IMR-90 (cell line): Measurements from ENCODE around the gene DCAF15. TPM values are rescaled to one million over a fixed set of nuclear protein-coding genes. Genes with fewer than 3 reads are reported as not detected.

Experiments used
- ATAC-seq: fragments of 200-7000 bp; cut with Tn5 transposase; 2 replicates; pipeline ENCODE4 v1.9.1; 2020; ENCODE audit warnings: low read depth, mild to moderate bottlenecking, moderate library complexity
- BruUV-seq: library from RNA; stranded (reverse); fragments of 400-500 nt; replicated peaks from 2 replicates; lab custom pipeline; 2021; lab: Mats Ljungman, UMichigan
- CTCF ChIA-PET: fragments of 300-600 bp; formaldehyde crosslinking; extraction: SDS; loops from one replicate; lab custom pipeline; 2021; ENCODE audit warnings: antibody characterized with exemption; lab: Yijun Ruan, JAX
- POLR2A ChIA-PET: fragments of 300-600 bp; sonication (Branson Sonifier 250); formaldehyde crosslinking; loops from one replicate; lab custom pipeline; 2022; ENCODE audit warnings: antibody characterized with exemption; ENCODE audit not compliant: unreplicated experiment; lab: Charles Lee
- DNase-seq: peaks from one replicate; pipeline ENCODE4 v3.0.0; 2013
- H2AFZ ChIP-seq: replicated peaks from 2 replicates; pipeline ENCODE3; 2013; ENCODE audit warnings: low read length, mild to moderate bottlenecking; ENCODE audit not compliant: poor library complexity
- H2AK5ac ChIP-seq: 2 replicates; pipeline ENCODE4 v1.6.1; 2013; ENCODE audit warnings: low read depth, low read length, inconsistent platforms
- H2AK9ac ChIP-seq: replicated peaks from 2 replicates; pipeline ENCODE3; 2013; ENCODE audit warnings: mild to moderate bottlenecking, low read depth, low read length, moderate library complexity; ENCODE audit not compliant: poor library complexity
- H2BK120ac ChIP-seq: 2 replicates; pipeline ENCODE4 v1.6.1; 2013; ENCODE audit warnings: low read depth, low read length, inconsistent platforms
- H2BK15ac ChIP-seq: 3 replicates; pipeline ENCODE4 v1.6.1; 2013; ENCODE audit warnings: low read depth, low read length, inconsistent platforms
- H2BK20ac ChIP-seq: 2 replicates; pipeline ENCODE4 v1.6.1; 2013; ENCODE audit warnings: low read depth, mild to moderate bottlenecking, inconsistent platforms, low read length, moderate library complexity
- H2BK5ac ChIP-seq: 2 replicates; pipeline ENCODE4 v1.6.1; 2013; ENCODE audit warnings: mild to moderate bottlenecking, low read depth, low read length, inconsistent platforms; ENCODE audit not compliant: poor library complexity, severe bottlenecking
- H3K14ac ChIP-seq: replicated peaks from 2 replicates; pipeline ENCODE4 v1.6.1; 2013; ENCODE audit warnings: low read depth, low read length, inconsistent platforms
- H3K18ac ChIP-seq: 2 replicates; pipeline ENCODE4 v1.6.1; 2013; ENCODE audit warnings: low read depth, low read length, control low read depth
- H3K23ac ChIP-seq: 2 replicates; pipeline ENCODE4 v1.6.1; 2013; ENCODE audit warnings: low read depth, low read length, inconsistent platforms
- H3K27ac ChIP-seq: 2 replicates; pipeline ENCODE4 v1.5.1; 2013; ENCODE audit warnings: mild to moderate bottlenecking, control low read depth, low read length; ENCODE audit not compliant: insufficient read depth
- H3K27me3 ChIP-seq: 2 replicates; pipeline ENCODE4 v1.6.1; 2013; ENCODE audit warnings: low read length; ENCODE audit not compliant: control insufficient read depth, insufficient read depth
- H3K36me3 ChIP-seq: 2 replicates; pipeline ENCODE4 v1.6.1; 2013; ENCODE audit warnings: low read length, mixed read lengths; ENCODE audit not compliant: control insufficient read depth, insufficient read depth
- H3K4ac ChIP-seq: 2 replicates; pipeline ENCODE4 v1.6.1; 2013; ENCODE audit warnings: low read depth, low read length, inconsistent platforms
- H3K4me1 ChIP-seq: 2 replicates; pipeline ENCODE4 v1.6.1; 2013; ENCODE audit warnings: low read length, mixed read lengths; ENCODE audit not compliant: control insufficient read depth, insufficient read depth
- H3K4me2 ChIP-seq: 2 replicates; pipeline ENCODE4 v1.6.1; 2013; ENCODE audit warnings: low read depth, mild to moderate bottlenecking, control low read depth, low read length, moderate library complexity
- H3K4me3 ChIP-seq: 2 replicates; pipeline ENCODE4 v1.5.1; 2013; ENCODE audit warnings: low read depth, mild to moderate bottlenecking, control low read depth, low read length, moderate library complexity; ENCODE audit not compliant: insufficient read depth
- H3K56ac ChIP-seq: 2 replicates; pipeline ENCODE4 v1.6.1; 2013; ENCODE audit warnings: low read length, inconsistent platforms; ENCODE audit not compliant: insufficient read depth; ENCODE audit errors: extremely low read depth
- H3K79me1 ChIP-seq, 2 experiments: 2 replicates each; pipeline ENCODE4 v1.6.1; 2013; ENCODE audit warnings: low read length in 2 of 2, inconsistent platforms in 1 of 2, low read depth in 1 of 2
- H3K9ac ChIP-seq: 2 replicates; pipeline ENCODE4 v1.6.1; 2013; ENCODE audit warnings: low read depth, low read length, control low read depth
- H3K9me1 ChIP-seq: 2 replicates; pipeline ENCODE4 v1.6.1; 2013; ENCODE audit warnings: low read length, inconsistent platforms; ENCODE audit not compliant: insufficient read depth
- H3K9me3 ChIP-seq: 2 replicates; pipeline ENCODE4 v1.6.1; 2013; ENCODE audit warnings: low read length; ENCODE audit not compliant: control insufficient read depth, insufficient read depth
- H4K20me1 ChIP-seq: 2 replicates; pipeline ENCODE4 v1.6.1; 2013; ENCODE audit warnings: low read length, inconsistent platforms; ENCODE audit not compliant: insufficient read depth
- H4K5ac ChIP-seq: 2 replicates; pipeline ENCODE4 v1.6.1; 2013; ENCODE audit warnings: mild to moderate bottlenecking, low read depth, low read length, control low read depth
- H4K8ac ChIP-seq, 2 experiments: 2 replicates each; pipeline ENCODE4 v1.6.1; 2013; ENCODE audit warnings: low read depth in 2 of 2, low read length in 2 of 2, control low read depth in 1 of 2, inconsistent platforms in 1 of 2
- H4K91ac ChIP-seq: 2 replicates; pipeline ENCODE4 v1.6.1; 2013; ENCODE audit warnings: low read depth, low read length, inconsistent platforms; ENCODE audit not compliant: insufficient read depth
- FOS ChIP-seq: fragments of 150-350 bp; IDR thresholded peaks from 2 replicates; pipeline ENCODE4 v1.6.1; 2016; ENCODE audit warnings: low read depth, low read length
- MAZ ChIP-seq: IDR thresholded peaks from 2 replicates; pipeline ENCODE4 v1.6.1; 2012; ENCODE audit warnings: low read depth, mild to moderate bottlenecking, low read length, improper control_type of control experiment, moderate library complexity, borderline replicate concordance
- MXI1 ChIP-seq: IDR thresholded peaks from 2 replicates; pipeline ENCODE4 v1.6.1; 2012; ENCODE audit warnings: low read depth, mild to moderate bottlenecking, low read length, moderate library complexity, borderline replicate concordance
- POLR2A ChIP-seq: IDR thresholded peaks from 2 replicates; pipeline ENCODE4 v1.6.1; 2012; ENCODE audit warnings: mild to moderate bottlenecking, low read depth, low read length
- RFX5 ChIP-seq: IDR thresholded peaks from 2 replicates; pipeline ENCODE4 v1.8.0; 2012; ENCODE audit warnings: low read depth, mild to moderate bottlenecking, low read length, moderate library complexity
- SMC3 ChIP-seq: fragments of 150-350 bp; IDR thresholded peaks from 2 replicates; pipeline ENCODE4 v1.6.1; 2016; ENCODE audit warnings: low read depth, mild to moderate bottlenecking, antibody characterized with exemption, low read length, moderate library complexity
- WGBS, 2 experiments: methylation state at CpG; one replicate each; pipeline versions ENCODE4 v1.1.5 to v1.1.7; 2013; ENCODE audit warnings: missing lambda C conversion rate in 2 of 2; ENCODE audit not compliant: insufficient read length in 1 of 2; ENCODE audit errors: extremely low coverage in 2 of 2; 5-methylcytosine and 5-hydroxymethylcytosine counted together
- dilution Hi-C: fragments of 300-500 bp; cut with HindIII; formaldehyde crosslinking; loops from one replicate; pipeline ENCODE4 v1.14.3; 2018; ENCODE audit warnings: low sequenced_read_pairs; ENCODE audit not compliant: unreplicated experiment
- in situ Hi-C: fragments of 300-500 bp; cut with MboI; formaldehyde crosslinking; loops from 3 replicates; pipeline ENCODE4 v1.14.3; 2019; ENCODE audit warnings: low sequenced_read_pairs, inconsistent platforms, mixed read lengths
- intact Hi-C: fragments of 100-400 bp; cut with micrococcal nuclease; formaldehyde crosslinking; loops from 2 replicates; pipeline ENCODE4 v1.10.0; 2022
- polyA plus RNA-seq, 3 experiments: library from polyadenylated mRNA; depleted of rRNA; stranded (reverse); fragments of >200 nt; gene quantifications; 2 replicates each; pipeline ENCODE4 v1.2.3, GENCODE V29; 2012; ENCODE audit warnings: low replicate concordance in 1 of 3
- total RNA-seq: library from RNA; depleted of rRNA; stranded (reverse); fragments of >200 nt; gene quantifications from 2 replicates; pipeline ENCODE4 v1.2.3, GENCODE V29; 2012
- TF ChIP-seq, protein P1 (sequence below): fragments of 150-350 bp; IDR thresholded peaks from 2 replicates; pipeline ENCODE4 v1.6.1; 2017; ENCODE audit warnings: mild to moderate bottlenecking, antibody characterized with exemption, low read length, low read depth
- TF ChIP-seq, protein P2 (sequence below): conservative IDR thresholded peaks from 2 replicates; pipeline ENCODE4 v1.5.1; 2012; ENCODE audit warnings: mild to moderate bottlenecking, low read depth, low read length, improper control_type of control experiment
- TF ChIP-seq, protein P3 (sequence below): fragments of 150-350 bp; IDR thresholded peaks from 2 replicates; pipeline ENCODE4 v1.6.1; 2016; ENCODE audit warnings: low read depth, mild to moderate bottlenecking, low read length, moderate library complexity, borderline replicate concordance

The DCAF15 gene
- total and polyA plus RNA-seq, 2 of the 4 experiments (the other 2 are of a cell fraction): 6.8 to 31.0 TPM

DNA sequence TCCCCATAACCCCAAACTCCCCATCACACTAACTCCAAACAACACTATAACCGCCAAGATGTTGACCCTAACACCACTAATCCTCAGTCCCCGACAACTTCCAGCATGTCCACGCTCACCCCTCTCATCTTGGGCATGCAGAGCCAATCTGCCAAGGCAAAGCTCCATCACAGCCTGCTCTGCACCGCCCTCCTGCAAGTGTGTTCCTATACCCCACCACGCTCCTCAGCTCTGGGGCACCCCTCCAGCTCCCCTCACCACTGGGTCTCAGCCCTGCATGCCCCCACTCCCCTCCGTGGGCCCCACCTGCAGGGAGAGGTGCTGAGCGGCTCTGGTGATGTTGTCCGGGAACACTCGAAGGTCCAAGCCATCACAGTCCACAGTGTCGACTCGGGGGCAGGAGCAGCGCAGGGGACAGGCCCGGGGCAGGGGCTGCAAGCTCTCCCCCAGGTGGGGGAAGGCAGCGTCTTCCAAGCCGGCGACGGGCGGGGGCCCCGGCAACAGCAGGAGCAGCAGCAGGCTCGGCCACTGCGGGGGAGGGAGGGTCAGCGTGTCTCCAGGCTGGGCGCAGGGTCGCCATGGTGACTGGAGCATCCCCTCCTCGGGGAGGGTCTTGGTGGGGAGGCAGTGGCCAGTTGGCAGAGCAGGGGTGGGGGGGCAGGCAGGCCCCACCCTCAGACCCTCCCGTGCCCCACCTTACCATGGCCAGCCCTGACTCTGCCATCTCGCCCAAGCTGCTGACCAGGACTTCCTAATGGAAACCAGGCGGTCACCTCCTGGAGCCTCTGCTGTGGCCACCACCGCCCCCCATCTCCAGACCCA, 14.6 kb upstream of the DCAF15 start:
- in situ Hi-C loops: no loop called here
- intact Hi-C loops: no loop called here
- BruUV-seq: no TSS peak
- Histone ChIP-seq H3K9me1 (peaks cover 5% of the 10 kb centered on the region), H3K36me3 (peaks cover 6% of the 10 kb centered on the region), H2AK9ac (peak overlapping the region; percentile 55), H4K5ac (peak overlapping the region; percentile 9; the same call in 1 of the 2 replicates), H3K18ac (peak overlapping the region; percentile 3; the same call in 1 of the 2 replicates), H2AFZ (peak overlapping the region; percentile 86), H3K27ac (peak overlapping the region; percentile 38), H3K9me3 (no peaks in the 10 kb centered on the region), H2BK15ac (peak overlapping the region; percentile 97), H3K56ac (no peak overlapping the region), H3K23ac (peak overlapping the region; percentile 71), H4K91ac (peak overlapping the region; percentile 68), H3K4me3 (peak overlapping the region; percentile 51), H2AK5ac (peak overlapping the region; percentile 83), H2BK5ac (no peak overlapping the region), H3K4me2 (peak overlapping the region; percentile 83), H4K20me1 (no peaks in the 10 kb centered on the region), H2BK20ac (peak overlapping the region; percentile 34; the same call in 1 of the 2 replicates), H3K14ac (0 out of 2 replicates have a peak overlapping the region, but pooled peaks have one; percentile 59), H3K4me1 (peaks cover 7% of the 10 kb centered on the region), H3K27me3 (no peaks in the 10 kb centered on the region), H4K8ac (peak overlapping the region; percentile 23 to 32; a peak in 1 of 4 replicates), H3K4ac (peak overlapping the region; percentile 50), H3K79me1 (peaks cover 0 to 4% of the 10 kb centered on the region in 2 experiments; a peak in 1 of 4 replicates), H2BK120ac (peak overlapping the region; percentile 79), H3K9ac (peak overlapping the region; percentile 15)
- no peak for DNase-seq
- 7% methylated on average over 7 of the region's 29 CpGs; no CpG with 5 or more reads in 1 of the 2 experiments for WGBS, 2 experiments
- dilution Hi-C loops: no loop called here
- ATAC-seq: peak; percentile 58
- CTCF ChIA-PET: interaction anchor here (1.3 to 2.7 kb wide), 2 partner anchors 15 to 26 kb away, joined by 3 to 8 read pairs; partner anchors contain the start of gene DCAF15
- POLR2A ChIA-PET: interaction anchor here (0.8 kb wide), 1 partner anchor 15 kb away, joined by 3 read pairs; no protein-coding TSS in a partner anchor
- TF ChIP-seq SMC3: no peak
- TF ChIP-seq MAZ: no peak; the same call in 1 of the 2 replicates
- no peak for TF ChIP-seq FOS
- TF ChIP-seq POLR2A: no peak
- TF ChIP-seq, protein P1, sequence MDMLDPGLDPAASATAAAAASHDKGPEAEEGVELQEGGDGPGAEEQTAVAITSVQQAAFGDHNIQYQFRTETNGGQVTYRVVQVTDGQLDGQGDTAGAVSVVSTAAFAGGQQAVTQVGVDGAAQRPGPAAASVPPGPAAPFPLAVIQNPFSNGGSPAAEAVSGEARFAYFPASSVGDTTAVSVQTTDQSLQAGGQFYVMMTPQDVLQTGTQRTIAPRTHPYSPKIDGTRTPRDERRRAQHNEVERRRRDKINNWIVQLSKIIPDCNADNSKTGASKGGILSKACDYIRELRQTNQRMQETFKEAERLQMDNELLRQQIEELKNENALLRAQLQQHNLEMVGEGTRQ: no peak
- TF ChIP-seq, protein P2, sequence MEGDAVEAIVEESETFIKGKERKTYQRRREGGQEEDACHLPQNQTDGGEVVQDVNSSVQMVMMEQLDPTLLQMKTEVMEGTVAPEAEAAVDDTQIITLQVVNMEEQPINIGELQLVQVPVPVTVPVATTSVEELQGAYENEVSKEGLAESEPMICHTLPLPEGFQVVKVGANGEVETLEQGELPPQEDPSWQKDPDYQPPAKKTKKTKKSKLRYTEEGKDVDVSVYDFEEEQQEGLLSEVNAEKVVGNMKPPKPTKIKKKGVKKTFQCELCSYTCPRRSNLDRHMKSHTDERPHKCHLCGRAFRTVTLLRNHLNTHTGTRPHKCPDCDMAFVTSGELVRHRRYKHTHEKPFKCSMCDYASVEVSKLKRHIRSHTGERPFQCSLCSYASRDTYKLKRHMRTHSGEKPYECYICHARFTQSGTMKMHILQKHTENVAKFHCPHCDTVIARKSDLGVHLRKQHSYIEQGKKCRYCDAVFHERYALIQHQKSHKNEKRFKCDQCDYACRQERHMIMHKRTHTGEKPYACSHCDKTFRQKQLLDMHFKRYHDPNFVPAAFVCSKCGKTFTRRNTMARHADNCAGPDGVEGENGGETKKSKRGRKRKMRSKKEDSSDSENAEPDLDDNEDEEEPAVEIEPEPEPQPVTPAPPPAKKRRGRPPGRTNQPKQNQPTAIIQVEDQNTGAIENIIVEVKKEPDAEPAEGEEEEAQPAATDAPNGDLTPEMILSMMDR: no peak
- TF ChIP-seq RFX5: no peak
- TF ChIP-seq, protein P3, sequence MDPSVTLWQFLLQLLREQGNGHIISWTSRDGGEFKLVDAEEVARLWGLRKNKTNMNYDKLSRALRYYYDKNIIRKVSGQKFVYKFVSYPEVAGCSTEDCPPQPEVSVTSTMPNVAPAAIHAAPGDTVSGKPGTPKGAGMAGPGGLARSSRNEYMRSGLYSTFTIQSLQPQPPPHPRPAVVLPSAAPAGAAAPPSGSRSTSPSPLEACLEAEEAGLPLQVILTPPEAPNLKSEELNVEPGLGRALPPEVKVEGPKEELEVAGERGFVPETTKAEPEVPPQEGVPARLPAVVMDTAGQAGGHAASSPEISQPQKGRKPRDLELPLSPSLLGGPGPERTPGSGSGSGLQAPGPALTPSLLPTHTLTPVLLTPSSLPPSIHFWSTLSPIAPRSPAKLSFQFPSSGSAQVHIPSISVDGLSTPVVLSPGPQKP: no peak
- no peak for TF ChIP-seq MXI1
